Measurements from ENCODE around the gene CALCOCO1. TPM values are rescaled to one million over a fixed set of nuclear protein-coding genes. Genes with fewer than 3 reads are reported as not detected.
A peak's percentile ranks its signal among the peaks of the same experiment; 100 is the strongest.
"Not testable (repeated sequence)": the region's sequence is repeated elsewhere in the genome, so short reads cannot be mapped to it uniquely, and the experiment has no call there.

Gene CALCOCO1
- total RNA-seq: 85.4 TPM
- 280 TPM for polyA plus RNA-seq

DNA sequence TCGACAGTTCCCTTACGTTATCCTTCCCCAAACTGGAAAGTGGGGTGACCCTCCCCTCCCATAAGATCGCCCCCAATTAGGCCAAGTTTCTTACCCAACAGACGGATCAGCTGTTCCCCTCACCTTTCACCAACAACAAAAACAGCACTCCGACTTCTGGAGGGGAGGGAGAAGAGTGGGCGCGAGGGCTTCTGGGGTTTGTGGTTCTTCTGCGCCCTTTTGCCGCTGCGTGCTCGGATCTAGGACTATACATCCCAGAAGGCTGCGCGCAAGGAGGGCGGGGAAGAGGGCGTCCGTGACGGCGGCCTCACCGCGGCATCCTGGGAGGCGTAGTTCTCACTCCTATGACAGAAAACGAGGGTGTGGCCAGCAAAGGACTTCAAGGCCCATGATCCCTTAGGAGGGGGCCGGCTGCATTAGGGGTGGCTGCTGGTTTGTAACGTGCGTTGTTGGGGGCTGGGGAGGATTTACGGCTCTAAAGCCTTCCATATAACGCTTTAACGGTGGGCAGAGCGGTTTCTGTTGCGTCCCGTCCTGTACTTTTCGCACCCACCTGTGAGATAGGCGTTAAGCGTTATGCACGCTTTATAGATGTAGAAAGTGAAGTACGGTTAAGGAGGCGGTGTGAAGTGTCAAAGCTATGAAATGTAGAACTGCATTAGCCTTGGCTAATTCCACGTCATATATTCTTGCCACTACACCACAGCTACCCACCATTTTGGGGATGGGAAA, at the start of gene CALCOCO1:
Gene CALCOCO1, minus strand, starts transcription at position 143 of the 732 bp plus-strand sequence. CDS start 2,210 bp downstream, outside the sequence.
- peak within 1 kb of the TSS; percentile 86 for H3K4me3 ChIP-seq (ENCODE audit: low read depth, low read length)
- H3K27ac ChIP-seq (ENCODE audit: low read depth): peak within 1 kb of the TSS; percentile 54
- H3K4me1 ChIP-seq (ENCODE audit: insufficient read depth): no peaks in the 10 kb centered on the region
- under 1% methylated on average over 38 of the region's 38 CpGs for WGBS
- peak; percentile 97 for DNase-seq (ENCODE audit: extremely low spot score)
- peaks cover 2% of the 10 kb centered on the region for H3K36me3 ChIP-seq (ENCODE audit: insufficient read depth)

DNA sequence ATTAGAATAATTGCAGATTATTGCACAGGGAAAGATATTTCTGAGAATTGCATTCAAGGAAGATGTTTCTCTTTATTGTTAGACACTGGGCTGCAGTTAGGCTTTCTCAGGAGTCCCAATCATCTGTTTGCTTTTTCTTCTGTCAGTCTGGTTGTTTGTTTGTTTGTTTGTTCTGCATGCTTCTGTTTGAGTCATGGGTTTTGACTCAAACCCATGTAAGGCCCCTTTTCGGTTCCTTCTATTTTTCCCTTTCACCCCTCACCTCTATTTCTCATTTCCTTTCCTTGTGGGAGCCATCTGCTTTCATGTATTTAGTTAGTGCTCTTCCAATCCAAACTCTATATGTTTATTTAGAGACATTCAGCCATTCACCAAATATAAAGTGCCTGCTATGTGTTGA, 49.6 kb upstream of the CALCOCO1 start:
- no peaks in the 10 kb centered on the region for H3K36me3 ChIP-seq (ENCODE audit: insufficient read depth)
- no peaks in the 10 kb centered on the region for H3K4me1 ChIP-seq (ENCODE audit: insufficient read depth)
- DNase-seq (ENCODE audit: extremely low spot score): no peak
- H3K4me3 ChIP-seq (ENCODE audit: low read depth, low read length): no peak overlapping the region
- H3K27ac ChIP-seq (ENCODE audit: low read depth): no peak overlapping the region
- 87% methylated on average over 1 of the region's 1 CpG for WGBS

DNA sequence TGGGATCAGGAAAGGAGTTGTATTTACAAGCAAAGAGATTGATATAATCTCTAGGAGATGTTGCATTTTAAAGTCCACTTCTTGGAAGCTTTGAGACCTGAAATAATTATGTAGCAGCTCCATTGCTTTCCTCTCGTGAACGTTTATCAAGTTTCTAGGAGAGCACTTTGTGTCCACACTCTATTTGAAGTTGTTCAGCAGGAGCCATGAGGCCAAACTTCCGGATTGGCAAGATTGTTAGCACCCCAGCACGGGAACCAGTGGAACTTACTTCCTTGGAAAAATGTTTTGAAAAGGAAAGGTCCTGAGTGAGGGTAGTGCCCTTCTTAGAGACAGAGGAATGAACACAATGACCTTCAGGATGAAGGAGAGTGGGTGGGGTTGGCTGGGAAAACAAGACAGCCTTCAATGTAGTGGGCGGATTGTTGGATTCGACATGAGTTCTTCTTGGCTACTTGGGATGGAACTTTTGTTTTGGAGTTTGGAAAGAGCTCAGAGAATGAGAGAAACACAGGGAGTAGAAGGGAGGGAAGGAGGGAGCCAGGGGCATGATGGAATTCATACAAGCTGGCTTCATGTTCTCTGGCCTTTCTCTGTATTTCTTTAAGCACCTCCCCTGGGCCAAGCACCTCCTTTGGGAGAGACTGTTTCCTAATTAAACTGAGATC, 48.4 kb upstream of the CALCOCO1 start:
- Histone ChIP-seq H3K27ac (ENCODE audit: low read depth) (no peak overlapping the region), H3K4me3 (ENCODE audit: low read depth, low read length) (no peak overlapping the region), H3K36me3 (ENCODE audit: insufficient read depth) (no peaks in the 10 kb centered on the region), H3K4me1 (ENCODE audit: insufficient read depth) (no peaks in the 10 kb centered on the region)
- WGBS: 51% methylated on average over 6 of the region's 6 CpGs
- DNase-seq (ENCODE audit: extremely low spot score): no peak

DNA sequence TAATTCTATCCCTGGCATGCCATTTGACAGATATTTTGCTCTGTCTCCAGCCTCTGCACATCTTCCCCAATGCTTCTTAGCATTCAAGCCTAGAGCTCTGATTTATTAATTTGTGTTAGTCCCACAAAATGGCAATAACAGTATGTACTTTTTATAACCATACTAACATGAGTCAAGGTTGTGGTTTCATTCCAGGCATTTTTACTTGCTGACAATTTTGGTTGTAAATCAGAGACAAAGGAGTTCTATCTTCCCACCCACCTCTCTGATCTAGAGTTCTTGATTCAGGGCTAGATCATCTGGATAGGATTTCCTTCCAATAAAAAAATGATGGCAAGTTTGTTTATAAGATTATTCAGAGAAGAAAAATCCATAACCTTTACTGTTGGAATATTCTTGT, 43.0 kb upstream of the CALCOCO1 start:
- Histone ChIP-seq H3K4me1 (ENCODE audit: insufficient read depth) (no peaks in the 10 kb centered on the region), H3K36me3 (ENCODE audit: insufficient read depth) (no peaks in the 10 kb centered on the region), H3K27ac (ENCODE audit: low read depth) (no peak overlapping the region), H3K4me3 (ENCODE audit: low read depth, low read length) (no peak overlapping the region)
- DNase-seq (ENCODE audit: extremely low spot score): no peak

GRCh38 chr12:53768976-53769375, 41.7 kb upstream of the CALCOCO1 start:
- H3K4me3 ChIP-seq (ENCODE audit: low read depth, low read length): no peak overlapping the region
- DNase-seq (ENCODE audit: extremely low spot score): no peak
- H3K27ac ChIP-seq (ENCODE audit: low read depth): no peak overlapping the region
- H3K36me3 ChIP-seq (ENCODE audit: insufficient read depth): no peaks in the 10 kb centered on the region
- WGBS: 75% methylated on average over 5 of the region's 5 CpGs
- H3K4me1 ChIP-seq (ENCODE audit: insufficient read depth): no peaks in the 10 kb centered on the region

- Histone ChIP-seq H3K4me1 (ENCODE audit: insufficient read depth) (no peaks in the 10 kb centered on the region), H3K4me3 (ENCODE audit: low read depth, low read length) (no peak overlapping the region), H3K36me3 (ENCODE audit: insufficient read depth) (no peaks in the 10 kb centered on the region), H3K27ac (ENCODE audit: low read depth) (no peak overlapping the region)
- no peak for DNase-seq (ENCODE audit: extremely low spot score)
- 81% methylated on average over 3 of the region's 3 CpGs for WGBS
Observed at GRCh38 chr12:53766881-53767280, 39.6 kb upstream of the CALCOCO1 start.

GRCh38 chr12:53765891-53766290, 38.6 kb upstream of the CALCOCO1 start:
- H3K4me3 ChIP-seq (ENCODE audit: low read depth, low read length): no peak overlapping the region
- WGBS: 51% methylated on average over 2 of the region's 2 CpGs

GRCh38 chr12:53764615-53765014, 37.4 kb upstream of the CALCOCO1 start:
- WGBS: 87% methylated on average over 4 of the region's 4 CpGs
- H3K36me3 ChIP-seq (ENCODE audit: insufficient read depth): no peaks in the 10 kb centered on the region
- no peak for DNase-seq (ENCODE audit: extremely low spot score)
- H3K4me3 ChIP-seq (ENCODE audit: low read depth, low read length): no peak overlapping the region
- H3K27ac ChIP-seq (ENCODE audit: low read depth): no peak overlapping the region
- no peaks in the 10 kb centered on the region for H3K4me1 ChIP-seq (ENCODE audit: insufficient read depth)

More at GRCh38 chr12:53765891-53766290, 38.6 kb upstream of the CALCOCO1 start:
- H3K36me3 ChIP-seq (ENCODE audit: insufficient read depth): no peaks in the 10 kb centered on the region
- no peak for DNase-seq (ENCODE audit: extremely low spot score)
- no peaks in the 10 kb centered on the region for H3K4me1 ChIP-seq (ENCODE audit: insufficient read depth)
- H3K27ac ChIP-seq (ENCODE audit: low read depth): no peak overlapping the region

GRCh38 chr12:53762793-53763192, 35.5 kb upstream of the CALCOCO1 start:
- H3K4me1 ChIP-seq (ENCODE audit: insufficient read depth); H3K27ac ChIP-seq (ENCODE audit: low read depth); DNase-seq (ENCODE audit: extremely low spot score); H3K36me3 ChIP-seq (ENCODE audit: insufficient read depth); H3K4me3 ChIP-seq (ENCODE audit: low read depth, low read length): not testable (repeated sequence)
- 95% methylated on average over 3 of the region's 3 CpGs for WGBS

GRCh38 chr12:53761306-53761705, 34.1 kb upstream of the CALCOCO1 start:
- no peaks in the 10 kb centered on the region for H3K36me3 ChIP-seq (ENCODE audit: insufficient read depth)
- peaks cover 2% of the 10 kb centered on the region for H3K4me1 ChIP-seq (ENCODE audit: insufficient read depth)
- no peak for DNase-seq (ENCODE audit: extremely low spot score)
- no peak overlapping the region for H3K4me3 ChIP-seq (ENCODE audit: low read depth, low read length)
- H3K27ac ChIP-seq (ENCODE audit: low read depth): no peak overlapping the region

- no peak for DNase-seq (ENCODE audit: extremely low spot score)
- WGBS: 78% methylated on average over 2 of the region's 2 CpGs
- Histone ChIP-seq H3K36me3 (ENCODE audit: insufficient read depth) (no peaks in the 10 kb centered on the region), H3K4me1 (ENCODE audit: insufficient read depth) (peaks cover 2% of the 10 kb centered on the region), H3K27ac (ENCODE audit: low read depth) (no peak overlapping the region), H3K4me3 (ENCODE audit: low read depth, low read length) (no peak overlapping the region)
Observed at GRCh38 chr12:53759261-53759660, 32.0 kb upstream of the CALCOCO1 start.

GRCh38 chr12:53758730-53759103, 31.5 kb upstream of the CALCOCO1 start:
- no peak overlapping the region for H3K4me3 ChIP-seq (ENCODE audit: low read depth, low read length)
- WGBS: 27% methylated on average over 8 of the region's 8 CpGs
- H3K4me1 ChIP-seq (ENCODE audit: insufficient read depth): peaks cover 2% of the 10 kb centered on the region
- no peaks in the 10 kb centered on the region for H3K36me3 ChIP-seq (ENCODE audit: insufficient read depth)
- no peak for DNase-seq (ENCODE audit: extremely low spot score)
- no peak overlapping the region for H3K27ac ChIP-seq (ENCODE audit: low read depth)

DNA sequence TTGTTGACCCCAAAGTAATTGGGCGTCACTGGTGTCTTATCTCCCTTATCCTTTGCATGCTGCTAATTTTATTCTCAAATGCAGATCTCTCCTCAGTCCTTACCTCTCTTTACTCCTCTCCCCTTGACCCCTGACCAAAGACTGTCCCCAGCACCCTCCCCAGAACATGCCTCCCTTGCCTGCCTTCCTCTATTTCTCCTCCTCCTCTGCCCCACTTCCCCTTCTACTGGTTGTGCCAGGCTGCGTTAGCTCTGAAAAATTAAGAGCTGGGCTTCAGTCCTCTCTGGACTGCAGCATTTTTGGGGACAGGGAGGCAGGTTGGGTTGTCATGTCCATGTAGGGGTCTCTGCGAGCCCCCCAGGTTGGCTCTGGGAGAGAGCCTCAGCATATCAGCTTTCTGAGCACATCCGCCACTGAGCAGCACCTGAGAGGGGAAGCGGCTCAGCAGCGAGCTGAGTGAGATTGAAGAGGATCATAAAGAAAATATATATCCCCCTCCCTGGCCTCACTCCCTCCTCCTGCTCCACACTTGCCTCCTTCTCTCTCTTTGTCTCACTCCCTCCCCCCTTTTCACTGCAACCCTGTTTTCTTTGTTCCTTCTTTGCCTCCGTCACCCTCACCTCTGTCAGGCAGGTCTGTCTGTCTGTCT, 31.0 kb upstream of the CALCOCO1 start:
- no peak for DNase-seq (ENCODE audit: extremely low spot score)
- H3K4me3 ChIP-seq (ENCODE audit: low read depth, low read length): no peak overlapping the region
- WGBS: 43% methylated on average over 7 of the region's 7 CpGs
- no peak overlapping the region for H3K27ac ChIP-seq (ENCODE audit: low read depth)
- peaks cover 2% of the 10 kb centered on the region for H3K4me1 ChIP-seq (ENCODE audit: insufficient read depth)
- H3K36me3 ChIP-seq (ENCODE audit: insufficient read depth): no peaks in the 10 kb centered on the region

Measured in urinary bladder (tissue), 4 donors.